ENCODE data around the gene PSD4. TPM values are rescaled to one million over a fixed set of nuclear protein-coding genes. Genes with fewer than 3 reads are reported as not detected.

The PSD4 gene
- 6.4 and 14.7 TPM in 2 replicates for total RNA-seq (2014; rRNA removed; shearing (Covaris generic))

GRCh38 chr2:113173542-113174375 lies at the start of gene PSD4:
Gene PSD4 (plus strand): TSS chr2:113173971. CDS start chr2:113182457, 8,486 bp downstream.
- no peak for DNase-seq (ENCODE audit: low read depth)

- peak; percentile 78 for DNase-seq (ENCODE audit: low read depth)
These were observed 49.4 kb upstream of the PSD4 start for GRCh38 chr2:113124181-113124961.

DNA sequence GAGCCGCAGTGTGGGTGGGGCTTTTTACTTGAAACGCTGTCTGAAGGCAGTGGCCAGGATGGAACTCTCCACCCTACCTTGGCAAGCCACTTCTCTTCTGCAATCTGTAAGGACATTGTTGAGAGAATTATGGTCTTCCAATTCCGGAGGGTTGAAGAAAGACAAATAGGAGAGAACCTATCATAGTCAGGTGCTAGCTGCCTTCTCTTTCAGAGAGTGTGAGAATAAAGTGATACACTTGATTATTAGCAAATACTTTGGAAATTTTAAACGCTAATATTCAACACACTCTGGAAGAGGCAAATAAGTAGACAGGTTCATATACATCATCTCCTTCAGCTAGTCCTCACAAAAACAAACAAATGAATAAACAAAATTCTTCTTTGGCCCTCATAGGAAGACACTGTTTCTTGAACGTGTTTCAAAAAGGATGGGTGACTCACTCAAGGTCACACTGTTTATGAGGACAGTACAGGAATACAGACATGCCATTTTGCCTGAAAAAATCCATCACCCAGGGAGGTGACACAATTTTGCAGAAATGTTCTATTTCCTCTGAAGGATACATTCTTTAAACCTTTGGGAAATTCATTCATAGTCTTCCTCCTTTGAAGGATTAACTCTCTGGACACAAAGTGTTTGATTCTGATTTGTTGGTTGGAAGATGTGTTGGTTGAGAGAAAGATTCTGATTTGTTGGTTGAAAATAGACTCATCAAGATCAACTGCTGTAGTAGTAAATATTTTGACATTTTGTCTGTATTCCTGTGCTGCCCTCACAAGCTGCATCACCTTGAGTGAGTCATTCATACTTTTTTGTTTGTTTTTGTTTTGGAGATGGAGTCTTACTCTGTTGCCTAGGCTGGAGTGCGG lies 48.6 kb upstream of the PSD4 start:
- DNase-seq (ENCODE audit: low read depth): peak; percentile 77

DNA sequence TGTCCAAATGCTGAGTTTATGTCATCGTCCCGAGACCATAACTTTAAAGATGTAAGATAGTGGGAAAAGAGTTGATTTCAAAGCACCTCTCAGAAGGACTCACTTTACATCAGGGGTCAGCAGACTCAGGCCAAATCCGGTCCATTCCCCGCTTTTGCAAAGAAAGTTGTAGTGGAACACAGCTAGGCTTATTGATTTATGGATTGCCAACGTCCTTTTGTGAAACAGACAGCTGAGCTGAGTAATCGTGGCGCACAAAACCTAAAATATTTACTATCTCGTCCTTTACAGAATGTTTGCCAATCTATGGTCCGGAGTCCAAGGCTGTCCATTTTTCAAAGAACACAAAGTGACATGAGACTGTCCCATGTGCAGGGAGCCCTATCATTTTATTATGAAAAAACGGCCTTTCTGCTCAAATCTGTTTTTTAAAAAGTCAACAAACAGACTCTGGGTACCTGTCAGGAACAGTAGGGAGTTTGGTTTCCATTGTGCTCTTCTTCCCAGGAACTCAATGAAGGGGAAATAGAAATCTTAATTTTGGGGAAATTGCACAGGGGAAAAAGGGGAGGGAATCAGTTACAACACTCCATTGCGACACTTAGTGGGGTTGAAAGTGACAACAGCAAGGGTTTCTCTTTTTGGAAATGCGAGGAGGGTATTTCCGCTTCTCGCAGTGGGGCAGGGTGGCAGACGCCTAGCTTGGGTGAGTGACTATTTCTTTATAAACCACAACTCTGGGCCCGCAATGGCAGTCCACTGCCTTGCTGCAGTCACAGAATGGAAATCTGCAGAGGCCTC lies 46.7 kb upstream of the PSD4 start, which contains the start of gene IL1RN:
IL1RN (plus strand) TSS at position 754 of the 801 bp plus-strand sequence; CDS start at position 781, 27 bp downstream.
- no peak for DNase-seq (ENCODE audit: low read depth)

- no peak for DNase-seq (ENCODE audit: low read depth)
These were observed 45.9 kb upstream of the PSD4 start for GRCh38 chr2:113127646-113128570.

DNA sequence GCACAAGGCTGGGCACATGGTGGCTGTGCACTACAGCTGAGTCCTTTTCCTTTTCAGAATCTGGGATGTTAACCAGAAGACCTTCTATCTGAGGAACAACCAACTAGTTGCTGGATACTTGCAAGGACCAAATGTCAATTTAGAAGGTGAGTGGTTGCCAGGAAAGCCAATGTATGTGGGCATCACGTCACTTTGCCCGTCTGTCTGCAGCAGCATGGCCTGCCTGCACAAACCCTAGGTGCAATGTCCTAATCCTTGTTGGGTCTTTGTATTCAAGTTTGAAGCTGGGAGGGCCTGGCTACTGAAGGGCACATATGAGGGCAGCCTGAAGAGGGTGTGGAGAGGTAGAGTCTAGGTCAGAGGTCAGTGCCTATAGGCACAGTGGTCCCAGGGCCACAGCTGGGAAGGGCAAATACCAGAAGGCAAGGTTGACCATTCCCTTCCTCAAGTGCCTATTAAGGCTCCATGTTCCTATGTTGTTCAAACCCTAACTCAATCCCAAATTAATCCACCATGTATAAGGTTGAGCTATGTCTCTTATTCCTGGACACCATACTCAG lies 44.2 kb upstream of the PSD4 start:
- DNase-seq (ENCODE audit: low read depth): no peak

DNA sequence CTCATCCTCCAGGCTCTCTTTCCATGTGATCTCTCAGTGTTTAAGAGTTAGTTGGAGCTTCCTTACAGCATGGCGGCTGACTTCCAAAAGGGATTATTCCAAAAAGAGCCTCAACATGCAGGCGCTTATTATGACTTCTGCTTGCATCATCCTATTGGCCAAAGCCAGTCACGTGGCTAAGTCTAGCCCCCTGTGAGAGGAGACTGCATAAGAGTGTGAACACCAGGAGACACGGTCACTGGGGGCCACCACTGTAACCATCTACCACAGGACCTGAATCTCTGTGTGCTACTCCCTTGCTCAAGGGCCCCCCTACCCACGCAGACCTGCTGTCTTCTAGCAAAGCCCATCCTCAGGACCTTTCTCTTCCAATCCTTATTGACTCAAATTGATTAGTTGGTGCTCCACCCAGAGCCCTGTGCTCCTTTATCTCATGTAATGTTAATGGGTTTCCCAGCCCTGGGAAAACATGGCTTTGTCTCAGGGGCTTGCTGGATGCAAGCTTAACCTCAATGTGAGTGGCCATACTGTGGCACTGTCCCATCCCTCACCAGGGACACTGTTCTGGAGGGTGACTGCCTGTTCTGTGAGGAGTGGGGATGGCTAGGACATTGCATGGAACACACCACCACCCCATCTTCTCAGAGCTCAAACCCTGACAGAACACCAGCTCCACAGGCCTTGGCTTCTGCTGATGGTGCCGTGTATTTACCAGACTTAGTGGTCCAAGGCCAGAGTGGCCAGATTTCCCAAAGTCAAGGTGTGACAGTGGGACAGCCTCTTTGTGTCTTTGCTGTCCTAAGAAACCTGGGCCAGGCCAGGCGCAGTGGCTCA lies 42.2 kb upstream of the PSD4 start:
- DNase-seq (ENCODE audit: low read depth): no peak

- no peak for DNase-seq (ENCODE audit: low read depth)
These were observed 41.3 kb upstream of the PSD4 start for GRCh38 chr2:113132414-113133021.

DNA sequence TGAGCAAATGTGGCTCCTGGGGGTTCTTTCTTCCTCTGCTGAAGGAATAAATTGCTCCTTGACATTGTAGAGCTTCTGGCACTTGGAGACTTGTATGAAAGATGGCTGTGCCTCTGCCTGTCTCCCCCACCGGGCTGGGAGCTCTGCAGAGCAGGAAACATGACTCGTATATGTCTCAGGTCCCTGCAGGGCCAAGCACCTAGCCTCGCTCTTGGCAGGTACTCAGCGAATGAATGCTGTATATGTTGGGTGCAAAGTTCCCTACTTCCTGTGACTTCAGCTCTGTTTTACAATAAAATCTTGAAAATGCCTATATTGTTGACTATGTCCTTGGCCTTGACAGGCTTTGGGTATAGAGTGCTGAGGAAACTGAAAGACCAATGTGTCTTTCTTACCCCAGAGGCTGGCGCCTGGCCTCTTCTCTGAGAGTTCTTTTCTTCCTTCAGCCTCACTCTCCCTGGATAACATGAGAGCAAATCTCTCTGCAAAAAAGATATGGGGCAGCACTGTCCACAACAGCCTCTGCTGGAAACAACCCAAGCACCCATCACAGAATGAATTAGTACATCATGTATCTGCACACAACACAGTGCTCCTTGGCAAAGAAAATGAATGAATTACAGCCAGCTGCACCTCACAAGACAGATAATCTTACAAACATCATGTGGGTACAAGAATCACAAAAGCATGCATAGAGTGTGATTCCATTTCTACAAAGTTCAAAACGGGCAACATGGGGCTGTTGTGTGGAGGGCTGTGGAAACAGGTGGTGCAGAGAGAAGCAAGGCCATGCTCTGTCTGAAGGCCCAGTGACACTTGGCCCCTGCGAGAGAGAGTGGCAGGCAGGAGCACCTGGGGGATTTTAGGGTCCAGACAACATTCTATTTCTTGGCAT lies 39.8 kb upstream of the PSD4 start:
- DNase-seq (ENCODE audit: low read depth): peak; percentile 56

DNA sequence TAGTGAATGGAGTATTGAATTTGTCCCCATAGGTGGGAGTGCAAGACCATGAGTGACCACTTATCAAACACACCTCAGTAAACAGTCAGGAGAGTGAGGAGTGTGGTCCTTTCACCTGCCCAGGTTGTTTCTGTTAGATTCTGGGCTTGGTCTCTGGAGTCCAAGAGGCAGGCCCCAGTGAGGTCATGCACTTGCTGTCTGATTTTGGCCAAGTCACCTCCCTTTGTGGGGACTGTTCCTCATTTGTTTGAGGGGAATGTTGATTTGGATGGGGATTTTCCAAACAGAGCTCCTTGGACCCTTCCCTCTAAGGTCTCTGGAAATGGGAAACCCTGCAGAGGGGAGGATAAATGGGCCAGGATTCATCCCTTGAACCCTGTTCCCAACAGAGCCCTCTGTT lies 39.1 kb upstream of the PSD4 start:
- DNase-seq (ENCODE audit: low read depth): no peak

DNA sequence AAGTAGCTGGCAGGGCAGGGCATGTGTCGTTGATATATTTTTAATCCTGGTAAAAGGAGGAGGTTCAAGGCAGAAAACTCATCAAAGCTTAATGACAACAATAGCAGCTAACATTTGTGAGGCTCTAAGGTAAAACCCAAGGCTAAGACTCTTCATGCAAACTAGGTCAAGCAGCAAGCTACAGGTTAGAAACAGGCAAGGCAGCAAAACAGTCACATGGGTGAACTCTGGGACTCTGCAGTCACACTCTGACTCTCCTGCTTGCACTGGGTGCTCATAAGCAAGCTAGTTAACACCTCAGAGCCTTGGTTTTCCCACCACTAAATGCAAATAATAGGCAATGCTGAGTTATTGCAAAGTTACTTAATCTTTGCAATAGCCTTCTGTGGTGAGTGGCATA lies 38.5 kb upstream of the PSD4 start:
- no peak for DNase-seq (ENCODE audit: low read depth)

GRCh38 chr2:113136828-113137775 lies 36.7 kb upstream of the PSD4 start:
- peak; percentile 52 for DNase-seq (ENCODE audit: low read depth)

GRCh38 chr2:113137827-113138226 lies 35.9 kb upstream of the PSD4 start:
- DNase-seq (ENCODE audit: low read depth): no peak

DNA sequence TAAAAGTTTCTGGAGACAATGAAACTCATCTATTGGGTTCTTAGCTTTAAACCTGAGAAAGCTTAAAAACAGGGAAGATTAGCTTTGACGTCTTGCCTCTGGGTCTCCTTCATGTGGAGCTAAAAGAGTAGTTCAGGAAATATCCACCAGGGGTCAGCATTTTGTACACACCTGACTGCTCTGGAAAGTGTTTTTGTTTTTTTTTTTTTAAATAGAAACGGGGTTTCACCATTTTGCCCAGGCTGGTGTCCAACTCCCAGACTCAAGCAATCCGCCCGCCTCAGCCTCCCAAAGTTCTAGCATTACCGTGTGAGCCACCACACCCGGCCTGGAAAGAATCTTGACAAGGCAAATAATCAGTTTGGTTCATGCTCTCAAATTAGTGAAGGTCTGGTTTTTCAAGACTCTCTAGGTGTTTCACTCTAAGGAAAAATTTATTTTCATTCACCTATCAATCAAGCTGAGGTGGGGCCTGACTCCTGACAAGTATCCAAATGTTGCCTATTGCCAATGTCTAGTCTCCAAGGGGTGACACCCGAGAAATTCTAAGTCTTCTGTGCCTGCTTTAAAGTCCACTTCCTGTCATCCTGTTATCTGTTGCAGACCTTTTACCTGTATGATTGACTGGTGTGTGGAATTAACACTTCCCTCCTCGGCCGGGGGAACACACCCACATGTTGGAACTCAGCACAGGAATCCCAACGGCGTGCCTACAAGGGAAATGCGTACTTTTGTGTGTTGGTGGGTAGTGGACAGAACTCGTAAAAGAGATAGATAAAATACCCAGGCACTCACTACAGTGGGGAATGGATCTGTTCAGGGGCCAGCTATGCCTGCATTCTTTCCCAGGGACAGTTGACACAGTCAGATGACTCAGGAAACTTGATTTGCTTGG lies 35.1 kb upstream of the PSD4 start:
- peak; percentile 72 for DNase-seq (ENCODE audit: low read depth)

GRCh38 chr2:113141451-113141850 lies 32.3 kb upstream of the PSD4 start:
- no peak for DNase-seq (ENCODE audit: low read depth)
